Stimulated activated CD4-positive, alpha-beta T cell treated with anti-CD3 and anti-CD28 coated beads, Interleukin-12 subunit alpha, Interleukin-12 subunit beta, amount 100 ng/mL, for 24 hours (primary cell): ENCODE measurements around the gene SRMS.

Source experiments
- DNase-seq, 2 experiments: peaks; one replicate each; pipeline ENCODE4 v3.0.0-alpha.2; 2020; ENCODE audit warnings: low read depth in 2 of 2

The SRMS gene, protein sequence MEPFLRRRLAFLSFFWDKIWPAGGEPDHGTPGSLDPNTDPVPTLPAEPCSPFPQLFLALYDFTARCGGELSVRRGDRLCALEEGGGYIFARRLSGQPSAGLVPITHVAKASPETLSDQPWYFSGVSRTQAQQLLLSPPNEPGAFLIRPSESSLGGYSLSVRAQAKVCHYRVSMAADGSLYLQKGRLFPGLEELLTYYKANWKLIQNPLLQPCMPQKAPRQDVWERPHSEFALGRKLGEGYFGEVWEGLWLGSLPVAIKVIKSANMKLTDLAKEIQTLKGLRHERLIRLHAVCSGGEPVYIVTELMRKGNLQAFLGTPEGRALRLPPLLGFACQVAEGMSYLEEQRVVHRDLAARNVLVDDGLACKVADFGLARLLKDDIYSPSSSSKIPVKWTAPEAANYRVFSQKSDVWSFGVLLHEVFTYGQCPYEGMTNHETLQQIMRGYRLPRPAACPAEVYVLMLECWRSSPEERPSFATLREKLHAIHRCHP

DNA sequence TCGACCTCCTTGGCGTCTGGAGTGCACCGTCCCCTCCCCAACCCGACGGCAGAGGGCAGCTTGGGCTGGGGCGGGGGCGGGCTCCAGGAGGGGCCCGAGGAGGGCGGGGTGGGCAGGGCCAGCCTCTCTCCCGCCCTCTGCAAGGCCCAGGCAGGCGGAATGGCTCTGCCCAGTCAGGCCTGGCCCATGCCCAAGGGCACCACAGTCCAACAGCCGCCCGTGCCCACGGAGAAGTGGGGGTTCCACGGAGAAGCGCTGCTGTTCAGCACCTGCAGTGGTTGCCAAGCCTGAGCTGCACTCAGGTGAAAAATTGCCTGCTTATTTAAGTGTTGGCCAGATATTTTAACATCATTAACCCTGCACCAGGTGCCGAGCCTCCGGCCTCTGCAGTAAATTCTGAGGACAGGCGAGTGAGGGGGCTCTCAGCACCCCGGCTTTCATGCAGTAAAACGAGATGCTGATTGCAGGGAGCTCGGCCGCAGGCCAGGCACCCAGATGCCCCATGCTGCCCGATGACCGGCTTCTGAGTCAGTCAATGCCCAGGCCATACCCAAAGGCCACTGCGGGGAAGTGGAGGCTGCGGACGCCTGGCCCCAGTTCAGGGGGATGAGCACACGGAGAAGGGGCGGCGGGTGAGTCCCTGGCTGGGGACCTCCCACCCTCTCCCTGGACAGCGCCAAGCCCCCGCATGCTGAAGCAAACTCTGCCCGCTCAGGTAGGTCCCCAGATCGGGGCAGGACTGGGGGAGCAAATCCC lies at the start of gene SRMS:
Gene SRMS (minus strand): TSS at position 25 of the 756 bp plus-strand sequence. CDS start 286 bp downstream, outside the sequence.
- DNase-seq: no peak

DNA sequence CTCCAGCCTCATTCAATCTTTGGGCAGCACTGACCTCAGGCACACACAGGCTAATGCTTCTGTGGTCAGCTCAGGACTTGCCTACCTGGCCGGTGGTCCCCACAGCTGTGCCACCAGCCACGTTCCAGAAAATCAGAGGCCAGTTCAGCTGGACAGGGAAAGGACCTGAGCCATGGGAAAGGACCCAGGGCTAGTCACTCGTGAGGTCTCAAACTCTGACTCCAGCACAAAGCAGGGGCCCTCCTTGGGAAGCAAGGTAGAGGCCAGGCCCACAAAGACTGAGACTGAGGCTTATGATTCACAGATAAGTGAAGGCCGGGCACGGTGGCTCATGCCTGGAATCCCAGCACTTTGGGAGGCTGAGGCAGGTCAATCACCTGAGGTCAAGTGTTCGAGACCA lies 48.9 kb upstream of the SRMS start:
- DNase-seq: no peak

DNA sequence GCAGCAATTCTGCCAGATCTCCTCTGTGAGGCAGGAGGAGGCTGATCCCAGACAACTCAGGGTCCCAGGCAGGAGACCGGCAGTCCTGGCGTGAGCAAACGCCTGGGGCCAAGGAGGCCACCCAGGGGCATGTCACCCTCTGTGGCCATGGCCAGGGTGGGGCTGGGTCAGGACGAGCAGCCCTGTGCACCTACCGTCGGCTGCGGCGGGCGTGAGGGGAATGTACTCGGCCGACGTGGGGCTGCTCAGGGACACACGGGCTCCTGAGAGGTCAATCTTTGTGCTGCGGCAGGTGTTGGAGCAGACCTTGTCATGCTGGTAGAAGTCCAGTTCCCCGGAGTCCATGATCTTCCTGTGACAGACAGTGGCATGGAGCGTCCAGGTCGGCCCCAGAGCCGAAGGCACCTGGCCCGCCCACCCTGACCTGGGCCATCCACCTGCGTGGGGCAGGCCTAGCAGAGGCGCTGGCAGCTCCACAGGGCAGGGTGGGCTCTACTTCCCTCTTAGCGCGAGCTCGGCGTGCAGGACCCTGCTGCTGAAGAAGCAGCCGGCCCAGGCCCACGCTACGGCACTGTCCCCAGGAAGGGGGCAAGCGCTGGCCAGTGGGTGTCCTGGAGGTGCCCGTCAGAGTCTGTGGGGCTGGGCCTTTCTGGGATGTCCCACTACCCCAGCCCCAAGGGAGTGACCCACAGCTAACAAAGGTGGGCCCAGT lies 48.0 kb upstream of the SRMS start:
- no peak for DNase-seq

DNA sequence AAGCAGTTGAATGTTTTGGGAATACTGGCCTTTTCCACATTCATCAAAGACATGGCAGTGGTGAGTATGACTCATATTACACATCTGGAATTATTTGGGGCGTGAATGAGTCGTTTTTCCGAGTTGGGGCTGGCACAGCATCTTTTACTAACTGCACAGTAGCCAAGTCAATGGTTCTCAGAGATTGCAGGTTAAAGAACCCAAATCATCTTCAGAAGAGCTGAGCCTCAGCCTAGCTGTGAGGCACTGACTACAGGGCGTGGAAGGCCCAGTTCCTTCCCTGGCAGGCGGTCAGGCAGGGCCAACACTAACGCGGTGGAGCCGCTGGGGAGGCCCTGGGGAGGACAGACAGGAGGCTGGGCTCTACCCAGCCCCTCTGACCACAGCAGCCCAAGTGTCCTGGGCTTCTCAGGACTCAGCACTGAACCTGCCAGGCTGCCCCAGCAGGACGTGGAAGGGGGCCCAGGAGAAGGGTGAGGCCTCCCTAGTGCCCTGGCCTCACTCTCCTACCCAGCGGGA lies 46.6 kb upstream of the SRMS start:
- DNase-seq: no peak

DNA sequence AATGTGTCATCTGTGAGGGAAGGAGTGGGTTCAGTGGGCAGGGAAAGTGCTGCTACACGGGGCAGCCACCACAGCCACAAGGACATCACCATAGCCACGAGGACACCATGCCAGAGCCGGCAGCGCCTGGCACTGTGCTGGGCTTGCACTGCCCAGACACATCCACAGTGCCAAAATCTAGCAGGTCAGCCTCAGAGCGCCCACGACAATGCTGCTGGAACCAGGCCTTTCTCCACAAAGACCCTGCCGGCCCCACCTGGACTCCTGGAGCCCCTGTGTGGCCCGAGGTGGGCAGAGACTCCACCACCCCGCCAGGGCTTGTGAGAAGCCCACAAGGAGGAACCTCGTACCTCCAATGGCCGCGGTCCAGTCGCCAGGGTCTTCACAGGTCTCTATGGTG lies 45.1 kb upstream of the SRMS start:
- no peak for DNase-seq

DNA sequence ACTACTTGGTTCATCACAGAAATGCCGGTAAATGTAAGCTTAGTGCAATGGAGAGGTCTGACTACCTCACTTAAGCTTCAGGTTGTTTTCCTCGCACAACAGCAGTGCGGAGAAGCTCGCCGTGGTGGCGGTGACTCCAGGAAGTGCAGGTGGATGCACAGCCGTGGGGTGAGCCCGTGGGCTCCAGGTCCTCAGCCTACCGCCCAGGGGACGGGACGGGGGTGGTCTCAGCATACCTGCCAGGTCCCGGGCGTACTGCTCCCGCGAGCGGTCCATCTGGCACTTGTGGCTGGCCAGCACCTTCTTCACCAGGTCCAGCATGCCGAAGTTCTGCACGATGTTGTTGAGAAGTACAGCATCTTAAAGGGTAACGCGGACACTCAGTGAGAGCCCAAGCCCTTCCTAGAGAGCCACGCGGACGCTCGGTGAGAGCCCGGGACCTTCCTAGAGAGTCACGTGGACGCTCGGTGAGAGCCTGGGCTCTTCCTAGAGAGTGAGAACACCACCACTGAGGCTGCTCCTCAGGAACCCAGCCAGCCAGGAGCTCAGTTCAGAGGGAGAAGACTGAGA lies 44.3 kb upstream of the SRMS start:
- DNase-seq: no peak

DNA sequence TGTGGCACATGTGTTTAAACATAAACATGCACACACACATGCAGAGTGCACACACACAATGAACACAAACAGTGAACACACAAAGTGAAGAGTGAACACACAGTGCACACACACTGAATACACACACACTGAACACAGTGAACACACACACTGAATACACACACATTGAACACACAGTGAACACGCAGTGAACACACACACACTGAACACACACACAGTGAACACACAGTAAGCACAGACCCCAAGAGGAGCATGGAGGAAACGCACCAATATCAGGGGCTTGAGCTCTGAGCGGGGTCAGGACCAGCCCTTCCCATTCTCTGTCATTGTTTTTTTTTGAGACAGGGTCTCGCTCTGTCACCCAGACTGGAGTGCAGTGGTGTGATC lies 43.6 kb upstream of the SRMS start:
- no peak for DNase-seq

DNA sequence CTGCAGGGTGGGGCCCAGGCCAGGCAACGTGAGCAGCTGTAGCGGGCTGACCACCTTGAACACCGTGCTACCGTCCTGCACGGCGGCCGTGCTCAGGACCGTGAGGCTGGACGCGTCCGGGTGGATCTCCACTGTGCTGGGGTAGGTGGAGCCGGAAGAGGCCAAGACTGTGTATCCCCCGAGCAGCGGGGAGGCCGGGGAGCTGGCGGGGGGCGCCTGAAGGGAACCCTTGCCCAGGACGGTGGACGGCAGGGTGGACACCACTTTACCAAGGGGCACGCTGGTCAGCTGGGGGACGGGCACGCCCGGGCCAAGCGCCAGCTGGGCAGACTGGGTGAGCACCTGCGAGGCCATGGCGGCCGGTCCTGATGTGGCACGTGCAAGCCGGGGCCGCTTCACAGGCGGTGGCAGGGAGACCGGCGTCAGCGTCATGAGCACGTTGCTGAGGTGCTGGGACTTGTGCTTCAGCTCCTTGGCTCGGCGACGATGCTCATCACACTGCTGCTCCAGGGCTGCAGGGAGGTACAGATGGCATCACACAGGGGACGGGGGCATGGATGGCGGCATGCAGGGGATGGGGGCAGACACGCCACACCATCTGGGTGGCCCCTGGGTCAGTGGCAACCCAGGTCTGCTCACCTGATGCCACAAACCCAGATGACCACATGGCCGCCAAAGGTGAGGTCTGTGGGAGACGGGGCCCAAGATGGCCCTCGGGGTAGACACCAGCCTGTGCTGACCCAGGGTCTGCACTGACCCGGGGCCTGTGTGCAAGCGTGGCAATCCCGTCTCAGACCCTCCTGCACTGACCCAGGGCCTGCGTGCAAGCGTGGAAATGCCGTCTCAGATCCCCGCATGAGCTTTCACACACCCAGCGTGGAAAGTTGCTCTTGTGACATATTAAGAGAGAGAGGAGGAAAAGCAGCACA lies 42.9 kb upstream of the SRMS start:
- DNase-seq: no peak

DNA sequence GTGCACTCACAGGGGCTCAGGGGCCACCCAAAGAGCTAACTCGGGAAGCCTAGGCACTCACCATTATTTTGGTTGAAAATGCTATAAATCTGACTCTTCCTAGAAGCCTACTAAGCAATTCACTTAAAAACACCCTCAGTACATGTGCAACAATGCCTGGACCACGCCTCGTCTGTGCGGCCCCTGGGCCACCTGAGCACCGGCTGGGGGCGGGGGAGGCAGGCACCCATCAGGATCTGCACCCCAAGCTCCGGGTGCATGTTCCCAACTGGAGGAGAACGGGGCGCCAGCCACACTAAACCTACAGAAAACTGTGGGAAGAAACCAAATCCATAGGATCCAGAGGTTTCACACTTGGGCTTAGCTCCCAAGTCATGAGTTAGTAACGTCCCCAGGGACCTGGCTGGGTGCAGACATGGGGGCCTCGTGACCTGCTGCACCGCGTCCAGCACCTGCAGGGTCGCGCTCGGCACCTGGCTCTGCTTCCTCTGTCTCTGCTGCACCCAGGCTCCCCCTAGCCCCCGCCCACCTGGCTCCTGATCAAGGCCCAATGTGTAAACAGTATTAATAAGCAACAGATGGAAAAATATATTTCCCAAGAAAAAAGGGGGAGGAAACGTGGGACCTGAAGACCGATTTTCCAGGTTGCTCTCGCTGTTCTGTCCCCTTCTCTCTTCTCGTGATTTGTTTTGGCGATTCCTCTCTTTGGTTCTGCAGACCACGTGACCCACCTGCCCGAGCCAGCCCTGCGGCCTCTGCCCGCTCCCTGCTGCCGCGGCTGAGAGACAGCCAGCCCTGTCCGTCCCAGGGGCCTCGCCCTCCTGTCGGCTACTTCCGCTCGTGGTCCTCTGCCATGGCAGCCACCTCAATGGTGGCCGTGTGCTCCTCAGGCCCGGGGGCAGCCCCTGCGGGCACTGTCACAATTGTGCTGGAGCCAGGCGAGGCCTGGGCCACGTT lies 42.0 kb upstream of the SRMS start:
- no peak for DNase-seq

DNA sequence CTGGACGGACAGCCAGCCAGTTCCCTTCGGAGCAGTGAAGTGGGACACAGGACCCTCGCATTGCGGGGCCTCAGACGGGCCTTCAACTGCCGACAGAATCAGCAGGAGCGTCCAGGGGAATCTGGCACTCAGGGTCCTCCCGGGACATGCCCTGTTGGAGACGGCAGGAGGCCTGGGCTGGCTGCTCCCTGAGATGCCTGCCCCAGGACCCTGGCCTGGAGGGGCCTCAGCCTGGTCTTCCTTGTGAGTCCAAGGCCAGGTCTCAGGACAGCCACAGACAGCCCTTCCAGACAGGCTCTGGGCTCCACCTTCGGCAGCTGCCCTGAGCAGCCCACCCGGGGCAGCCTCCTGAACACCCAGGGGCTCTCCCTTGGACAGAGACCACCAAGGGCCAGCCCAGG lies 41.1 kb upstream of the SRMS start:
- DNase-seq: no peak

DNA sequence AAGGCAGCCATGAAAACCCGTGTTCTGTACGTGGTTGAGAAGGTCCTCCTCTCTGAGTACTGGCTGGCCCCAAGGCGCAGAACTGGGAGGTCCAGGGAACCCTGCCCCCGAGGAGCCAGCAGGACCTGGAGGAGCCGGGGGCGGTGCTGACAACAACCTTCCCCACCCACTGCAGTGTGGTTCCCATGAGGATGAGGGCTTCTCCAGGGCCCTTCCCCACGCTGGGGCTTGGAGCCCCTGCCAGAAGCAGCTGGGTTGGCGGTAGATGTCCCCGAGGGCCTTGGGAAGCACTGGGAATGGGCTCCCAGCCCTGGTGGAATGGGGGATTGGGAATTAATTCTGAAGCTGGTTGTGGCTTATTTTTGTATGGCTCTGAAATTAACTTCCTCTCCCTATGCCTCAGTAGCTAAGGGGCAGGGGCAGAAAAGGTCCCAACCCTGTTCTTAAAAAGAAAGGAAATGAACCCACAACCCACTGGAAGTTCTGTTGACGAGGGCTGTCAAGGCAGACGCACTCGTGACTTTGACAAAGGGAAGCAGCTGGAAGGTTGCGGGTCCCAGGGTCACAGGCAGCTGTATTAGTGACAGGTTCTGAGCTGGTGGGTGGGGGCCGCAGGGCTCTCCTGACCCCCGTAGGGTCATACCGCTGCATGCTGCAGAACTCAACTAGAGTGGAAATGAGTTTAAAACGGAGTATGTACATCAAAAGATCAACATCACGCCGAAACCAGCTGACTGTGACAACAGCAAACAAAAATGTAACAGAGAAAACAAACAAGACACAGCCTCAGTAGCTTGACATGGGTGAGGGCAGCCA lies 40.4 kb upstream of the SRMS start:
- DNase-seq: no peak

DNA sequence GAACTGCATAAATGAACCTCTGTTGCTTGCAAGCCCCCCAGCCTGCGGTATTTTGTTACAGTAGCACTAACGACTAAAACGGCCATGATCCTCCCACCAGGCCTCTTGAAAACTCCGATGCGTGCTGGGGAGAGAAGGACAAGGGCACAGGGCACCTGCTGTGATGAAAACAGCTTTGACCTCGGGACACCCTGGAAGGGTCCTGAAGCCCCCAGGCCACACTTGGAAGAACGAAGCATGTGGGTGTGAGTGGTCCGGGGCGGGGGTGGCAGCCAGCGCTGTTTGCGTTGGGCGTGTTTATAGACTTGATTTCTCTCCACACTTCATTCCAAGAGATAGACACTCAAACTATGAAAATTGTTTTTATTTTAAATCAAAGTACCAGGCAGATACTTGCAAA lies 39.7 kb upstream of the SRMS start:
- no peak for DNase-seq

DNA sequence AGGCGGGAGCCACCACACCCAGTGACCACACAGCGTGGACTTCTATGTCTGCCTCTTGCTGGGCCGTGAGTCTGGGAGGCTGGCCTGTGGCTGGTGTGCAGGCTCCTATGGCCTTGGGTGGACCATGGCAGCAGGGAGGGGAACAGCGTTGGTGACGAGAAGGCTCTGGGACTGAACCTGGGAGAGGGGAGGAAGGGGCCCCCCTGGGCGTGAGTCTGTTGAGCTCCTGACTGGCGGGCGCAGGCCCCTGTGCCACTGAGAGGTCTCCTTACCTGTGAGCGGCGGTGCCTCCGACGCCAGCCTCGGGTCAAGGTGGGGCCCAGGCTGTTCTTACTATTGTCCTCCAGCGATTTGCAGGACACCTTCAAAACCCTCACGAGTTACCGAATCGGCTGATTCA lies 39.2 kb upstream of the SRMS start:
- DNase-seq: no peak

DNA sequence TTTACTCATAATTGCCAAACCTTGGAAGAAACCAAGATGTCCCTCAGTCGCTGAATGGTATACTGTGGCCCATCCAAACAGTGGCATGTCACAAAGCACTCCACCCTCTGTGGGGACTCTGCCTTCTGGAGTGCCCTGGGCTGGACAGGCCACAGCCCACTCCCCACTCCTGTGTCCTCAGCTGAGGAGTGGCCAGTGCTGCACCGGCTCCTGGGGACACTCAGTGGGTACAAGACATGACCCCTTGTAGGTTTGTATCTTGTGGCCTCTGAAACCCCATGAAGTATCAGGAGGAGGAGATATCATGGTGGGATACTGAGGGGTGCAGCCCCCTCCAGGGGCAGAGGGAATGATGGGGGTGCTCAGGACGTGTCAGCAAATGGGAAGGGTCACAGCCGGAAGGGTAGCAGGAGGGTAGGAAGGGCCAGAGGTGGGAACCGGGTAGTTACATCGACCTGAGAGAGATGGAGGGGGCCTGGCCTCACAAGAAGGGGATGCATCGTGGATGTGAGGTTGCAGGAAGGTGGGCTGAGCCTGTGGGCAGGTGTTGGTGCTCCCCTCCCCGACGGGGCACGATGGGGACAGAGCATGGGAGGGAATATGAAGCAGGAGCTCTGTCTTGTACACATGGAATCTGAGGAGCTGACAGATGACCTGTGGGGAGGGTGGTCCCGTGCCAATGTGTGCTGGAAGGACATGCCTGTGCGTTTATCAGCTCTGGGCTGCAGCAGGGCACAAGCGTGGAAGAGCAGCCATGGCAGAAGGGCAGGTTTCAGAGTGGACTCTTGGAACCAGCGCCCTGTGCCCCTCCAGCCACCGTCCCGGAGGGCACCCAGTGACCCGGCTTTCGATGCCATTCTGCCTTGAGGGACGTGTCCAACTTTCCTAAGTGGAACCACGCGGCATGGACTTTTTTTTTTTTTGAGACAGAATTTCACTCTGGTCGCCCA lies 38.3 kb upstream of the SRMS start:
- DNase-seq: no peak

DNA sequence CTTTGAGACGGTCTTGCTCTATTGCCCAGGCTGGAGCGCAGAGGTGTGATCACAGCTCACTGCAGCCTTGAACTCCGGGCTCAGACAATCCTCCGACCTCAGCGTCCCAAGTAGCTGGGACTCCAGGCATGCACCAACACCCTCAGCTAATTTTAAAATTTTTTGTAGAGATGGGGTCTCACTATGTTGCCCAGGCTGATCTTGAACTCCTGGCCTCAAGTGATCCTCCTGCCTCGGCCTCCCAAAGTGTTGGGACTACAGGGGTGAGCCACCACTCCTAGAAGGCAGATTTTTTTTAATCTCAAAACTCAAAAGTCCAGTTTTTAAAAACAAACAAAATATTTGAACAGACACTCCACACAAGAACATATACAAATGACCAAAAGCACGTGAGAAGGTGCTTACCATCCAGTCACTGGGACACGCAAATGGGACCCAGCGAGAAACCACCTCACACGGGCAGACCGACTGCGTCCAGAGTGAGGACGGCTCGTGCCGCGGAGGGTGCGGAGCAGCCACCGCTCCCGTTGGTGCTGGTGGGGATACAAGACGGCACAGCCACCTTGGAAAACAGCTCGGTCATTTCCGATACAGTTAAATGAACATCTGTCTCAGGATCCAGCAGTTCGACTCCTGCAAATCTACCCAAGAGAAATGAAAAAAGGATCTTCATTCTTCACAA lies 35.0 kb upstream of the SRMS start:
- no peak for DNase-seq

DNA sequence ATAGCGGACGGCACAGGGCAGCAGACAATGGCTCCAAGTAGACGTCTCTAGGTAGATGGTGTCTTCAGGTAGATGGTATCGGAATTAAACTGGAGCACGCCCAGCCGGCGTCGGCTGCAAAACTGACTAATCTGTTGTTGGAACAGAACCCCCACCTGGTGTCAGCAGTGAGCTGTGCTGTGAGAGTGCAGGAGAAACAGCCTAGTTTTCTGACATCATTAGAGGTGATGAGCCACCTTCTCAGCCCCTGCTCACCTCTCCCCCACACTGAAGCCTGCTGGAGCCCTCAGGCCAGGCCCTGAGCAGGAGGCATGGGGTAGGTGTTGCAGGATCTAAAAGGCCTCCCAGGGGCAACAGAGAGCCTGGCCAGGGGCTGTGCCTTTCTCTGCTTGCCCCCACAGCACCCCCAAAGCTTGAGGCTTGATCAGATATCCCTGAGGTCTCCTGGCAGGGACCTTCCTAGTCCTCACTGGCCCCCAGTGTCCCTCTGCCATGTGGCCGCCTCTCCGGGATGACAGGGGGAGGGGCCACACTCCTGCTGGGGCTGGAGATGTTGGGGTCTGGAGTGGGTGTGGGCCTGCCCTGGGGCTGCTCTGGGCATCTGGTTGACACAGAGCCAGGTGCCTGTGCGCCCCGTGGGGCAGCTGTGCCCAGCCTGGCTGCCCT lies 33.4 kb upstream of the SRMS start:
- DNase-seq: peak; percentile 33 to 49
